ENCODE data around the gene LAMA5.

The LAMA5 gene

DNA sequence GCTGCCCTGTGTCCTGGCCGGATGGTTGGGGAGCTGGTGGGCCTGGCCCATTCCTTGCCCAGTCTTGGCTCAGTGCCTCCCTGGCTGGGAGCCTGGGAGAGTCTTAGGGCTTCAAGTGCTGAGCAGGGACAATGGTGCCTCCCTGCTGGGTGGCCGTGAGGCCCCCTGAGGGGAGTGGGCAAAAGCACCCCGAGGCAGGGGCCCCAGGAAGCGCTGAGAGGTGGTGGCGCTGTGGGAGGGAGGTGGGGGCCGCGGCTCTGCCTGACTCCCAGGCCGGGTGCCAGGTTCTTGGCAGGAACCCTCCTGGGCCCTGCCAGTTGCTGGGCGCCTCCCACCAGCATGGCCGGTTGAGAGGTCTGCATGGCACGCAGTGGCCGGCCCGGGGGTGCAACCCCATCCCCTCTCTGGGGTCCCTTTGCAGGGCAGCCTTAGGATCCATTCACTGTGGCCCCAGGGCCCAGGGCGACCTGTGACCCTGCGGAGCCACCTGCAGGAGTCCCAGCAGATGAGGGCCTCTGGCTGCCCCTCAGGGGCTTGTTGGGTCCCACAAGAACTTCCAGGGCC is 10.6 kb upstream of the LAMA5 start:
- Histone ChIP-seq H3K27ac (ENCODE audit: low read depth, low read length) (no peak overlapping the region), H3K9ac (ENCODE audit: low read length) (no peak overlapping the region)
- TF ChIP-seq, protein P1, sequence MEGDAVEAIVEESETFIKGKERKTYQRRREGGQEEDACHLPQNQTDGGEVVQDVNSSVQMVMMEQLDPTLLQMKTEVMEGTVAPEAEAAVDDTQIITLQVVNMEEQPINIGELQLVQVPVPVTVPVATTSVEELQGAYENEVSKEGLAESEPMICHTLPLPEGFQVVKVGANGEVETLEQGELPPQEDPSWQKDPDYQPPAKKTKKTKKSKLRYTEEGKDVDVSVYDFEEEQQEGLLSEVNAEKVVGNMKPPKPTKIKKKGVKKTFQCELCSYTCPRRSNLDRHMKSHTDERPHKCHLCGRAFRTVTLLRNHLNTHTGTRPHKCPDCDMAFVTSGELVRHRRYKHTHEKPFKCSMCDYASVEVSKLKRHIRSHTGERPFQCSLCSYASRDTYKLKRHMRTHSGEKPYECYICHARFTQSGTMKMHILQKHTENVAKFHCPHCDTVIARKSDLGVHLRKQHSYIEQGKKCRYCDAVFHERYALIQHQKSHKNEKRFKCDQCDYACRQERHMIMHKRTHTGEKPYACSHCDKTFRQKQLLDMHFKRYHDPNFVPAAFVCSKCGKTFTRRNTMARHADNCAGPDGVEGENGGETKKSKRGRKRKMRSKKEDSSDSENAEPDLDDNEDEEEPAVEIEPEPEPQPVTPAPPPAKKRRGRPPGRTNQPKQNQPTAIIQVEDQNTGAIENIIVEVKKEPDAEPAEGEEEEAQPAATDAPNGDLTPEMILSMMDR (IDR thresholded peaks at IDR 0.05; ENCODE audit: insufficient read depth, low read length, poor library complexity, severe bottlenecking) = no peak
- no peak for TF ChIP-seq EZH2phosphoT487 (conservative IDR thresholded peaks at IDR 0.05; ENCODE audit: low read length)

DNA sequence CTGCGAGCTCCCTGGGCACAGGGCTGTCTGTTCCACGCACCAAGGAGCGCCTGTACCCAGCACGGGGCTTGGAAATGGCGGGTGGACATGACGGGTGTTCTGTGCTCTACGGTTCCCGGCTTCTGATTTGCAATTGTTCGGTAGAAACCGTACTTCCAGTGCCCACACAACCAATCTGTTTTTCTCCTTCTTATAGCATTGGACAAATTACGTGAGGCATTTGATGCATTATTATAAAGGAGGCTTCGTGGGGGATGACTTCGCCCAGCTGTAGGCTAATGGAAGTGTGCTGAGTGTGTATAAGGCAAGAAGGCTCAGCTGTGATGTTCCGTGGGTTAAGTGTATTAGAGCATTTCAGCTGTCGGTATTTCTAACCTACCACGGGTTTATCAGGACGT is 10.0 kb upstream of the LAMA5 start:
- Histone ChIP-seq H3F3A (ENCODE audit: insufficient read depth) (no peaks in the 10 kb centered on the region), H3K4me3 (ENCODE audit: insufficient read depth, low read length, poor library complexity, severe bottlenecking) (no peak overlapping the region), H3K27me3 (ENCODE audit: low read length) (no peaks in the 10 kb centered on the region), H3K9ac (ENCODE audit: low read length) (no peak overlapping the region), H2AFZ (ENCODE audit: low read depth, low read length, severe bottlenecking) (no peak overlapping the region), H3K9me3 (ENCODE audit: insufficient read depth, low read length) (no peaks in the 10 kb centered on the region), H3K36me3 (ENCODE audit: low read length) (peaks cover 3% of the 10 kb centered on the region; the same call in 1 of the 2 replicates), H3K4me2 (ENCODE audit: low read depth, low read length, poor library complexity, severe bottlenecking) (no peak overlapping the region), H3K9me2 (replicated peaks; ENCODE audit: insufficient read depth, low read length) (no peaks in the 10 kb centered on the region), H4K20me1 (ENCODE audit: low read depth, low read length) (no peaks in the 10 kb centered on the region), H3K79me2 (ENCODE audit: insufficient read depth, low read length) (no peaks in the 10 kb centered on the region), H3K27ac (ENCODE audit: low read depth, low read length) (no peak overlapping the region)
- no peak for TF ChIP-seq EZH2phosphoT487 (conservative IDR thresholded peaks at IDR 0.05; ENCODE audit: low read length)
- TF ChIP-seq, protein P1 (IDR thresholded peaks at IDR 0.05; ENCODE audit: insufficient read depth, low read length, poor library complexity, severe bottlenecking) = no peak

More for the DNA sequence above, 10.6 kb upstream of the LAMA5 start:
- Histone ChIP-seq H3K9me3 (ENCODE audit: insufficient read depth, low read length) (no peaks in the 10 kb centered on the region), H4K20me1 (ENCODE audit: low read depth, low read length) (no peaks in the 10 kb centered on the region), H3K4me3 (ENCODE audit: insufficient read depth, low read length, poor library complexity, severe bottlenecking) (no peak overlapping the region), H3K9me2 (replicated peaks; ENCODE audit: insufficient read depth, low read length) (no peaks in the 10 kb centered on the region), H3K4me2 (ENCODE audit: low read depth, low read length, poor library complexity, severe bottlenecking) (no peak overlapping the region), H3K79me2 (ENCODE audit: insufficient read depth, low read length) (no peaks in the 10 kb centered on the region), H3K36me3 (ENCODE audit: low read length) (peaks cover 5% of the 10 kb centered on the region; the same call in 1 of the 2 replicates), H2AFZ (ENCODE audit: low read depth, low read length, severe bottlenecking) (no peak overlapping the region), H3K27me3 (ENCODE audit: low read length) (no peaks in the 10 kb centered on the region), H3F3A (ENCODE audit: insufficient read depth) (no peaks in the 10 kb centered on the region)

DNA sequence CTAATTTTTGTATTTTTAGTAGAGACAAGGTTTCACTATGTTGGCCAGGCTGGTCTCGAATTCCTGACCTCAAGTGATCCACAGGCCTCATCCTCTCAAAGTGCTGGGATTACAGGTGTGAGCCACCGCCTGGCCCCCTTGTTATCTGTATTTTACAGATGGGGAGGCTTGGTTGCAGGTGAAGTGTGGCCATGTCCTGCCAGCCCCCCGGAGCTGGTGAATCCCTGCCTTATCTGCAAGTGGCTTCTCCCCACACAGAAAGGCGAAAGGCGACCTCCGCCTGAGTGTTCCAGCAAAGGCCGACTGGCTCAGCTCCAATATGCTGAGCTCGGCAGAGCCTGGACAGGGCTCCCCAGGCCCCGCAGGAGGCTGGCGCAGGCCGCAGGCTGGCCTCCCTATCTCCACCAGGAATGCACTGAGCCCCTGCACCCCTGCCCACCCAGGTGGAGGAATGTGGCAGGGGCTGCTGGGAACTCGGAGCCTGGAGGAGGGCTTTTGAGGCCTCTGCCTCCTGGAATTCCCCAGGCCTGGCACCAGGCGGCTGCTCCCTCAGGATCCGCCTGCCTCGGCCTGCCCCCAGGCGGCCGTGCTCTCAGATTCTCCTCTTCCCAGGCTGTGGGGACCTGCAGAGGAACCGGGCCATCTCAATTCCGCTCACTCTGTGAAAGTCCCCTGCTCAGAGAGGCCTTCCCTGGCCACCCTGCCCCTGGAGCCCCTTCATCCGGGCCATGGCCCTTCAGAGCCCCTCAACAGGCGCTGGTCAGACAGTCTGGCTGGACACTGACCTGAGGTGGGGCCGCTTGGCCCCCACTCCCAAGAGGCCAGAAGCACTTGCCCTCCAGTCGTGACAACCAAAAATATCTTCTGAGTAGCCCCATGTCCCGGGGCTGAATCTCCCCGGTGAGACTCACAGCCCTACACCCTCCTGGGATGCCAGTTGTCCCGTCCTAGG is 9.3 kb upstream of the LAMA5 start:
- Histone ChIP-seq H3K9ac (ENCODE audit: low read length) (no peak overlapping the region), H3K4me2 (ENCODE audit: low read depth, low read length, poor library complexity, severe bottlenecking) (no peak overlapping the region), H3K9me3 (ENCODE audit: insufficient read depth, low read length) (no peaks in the 10 kb centered on the region), H4K20me1 (ENCODE audit: low read depth, low read length) (no peaks in the 10 kb centered on the region), H3F3A (ENCODE audit: insufficient read depth) (no peaks in the 10 kb centered on the region), H3K27me3 (ENCODE audit: low read length) (no peaks in the 10 kb centered on the region), H3K4me3 (ENCODE audit: insufficient read depth, low read length, poor library complexity, severe bottlenecking) (no peak overlapping the region), H2AFZ (ENCODE audit: low read depth, low read length, severe bottlenecking) (no peak overlapping the region), H3K27ac (ENCODE audit: low read depth, low read length) (no peak overlapping the region), H3K79me2 (ENCODE audit: insufficient read depth, low read length) (no peaks in the 10 kb centered on the region), H3K36me3 (ENCODE audit: low read length) (no peaks in the 10 kb centered on the region), H3K9me2 (replicated peaks; ENCODE audit: insufficient read depth, low read length) (no peaks in the 10 kb centered on the region)
- TF ChIP-seq, protein P1 (IDR thresholded peaks at IDR 0.05; ENCODE audit: insufficient read depth, low read length, poor library complexity, severe bottlenecking) = no peak
- no peak for TF ChIP-seq EZH2phosphoT487 (conservative IDR thresholded peaks at IDR 0.05; ENCODE audit: low read length)

Data from SU-DHL-6 (cell line).